Glomerular visceral epithelial cell (primary cell): ENCODE results near the gene CCM2.

Experiments
- DNase-seq: peaks from one replicate; pipeline ENCODE4 v3.0.0-alpha.2; 2016; ENCODE audit errors: extremely low spot score

CCM2 gene

DNA sequence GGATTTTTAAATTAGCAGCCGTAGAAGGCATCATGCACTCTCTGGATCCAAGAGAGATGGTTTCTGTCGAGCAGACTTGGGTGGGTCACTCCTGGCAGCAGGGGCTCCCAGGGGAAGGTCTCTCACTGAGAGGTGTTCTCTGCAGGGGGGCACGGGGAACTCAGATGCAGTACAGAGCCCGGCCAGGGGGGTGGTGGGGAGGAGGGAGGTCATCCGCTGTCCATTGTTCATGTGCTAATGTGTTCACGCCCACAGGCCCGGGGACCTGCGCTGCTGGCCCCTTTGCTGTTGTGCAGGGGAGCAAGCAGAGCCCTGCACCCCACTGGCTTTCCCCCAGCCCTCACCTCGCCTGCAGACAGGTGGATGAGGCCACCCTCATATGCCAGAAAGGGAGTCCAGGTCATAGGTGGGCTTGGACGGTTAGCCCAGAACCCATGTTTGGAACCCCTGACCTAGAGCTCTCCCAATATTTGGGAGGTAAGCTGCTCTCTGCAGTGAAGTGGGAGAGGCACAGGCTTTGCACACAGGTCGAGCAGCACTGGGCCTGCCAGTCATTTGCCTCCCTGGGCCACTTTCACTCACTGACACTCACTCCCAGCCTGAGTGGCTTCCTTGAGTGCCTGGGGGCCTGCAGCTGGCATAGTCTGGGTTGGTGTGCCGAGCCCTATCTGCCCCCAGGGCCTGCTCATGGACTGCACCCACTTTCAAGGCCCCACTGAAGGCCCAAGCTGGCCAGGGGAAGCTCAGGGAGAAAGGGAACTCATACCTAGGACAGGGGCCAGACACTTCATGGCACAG, 124.1 kb downstream of the CCM2 start:
- DNase-seq = no peak

- no peak for DNase-seq
Observed at GRCh38 chr7:45125193-45125904, 125.3 kb downstream of the CCM2 start.
